A549 treated with CORT108297 at 1 μM for 4 hours (cell line): ENCODE data around the gene ANKFY1. TPM values are rescaled to one million over a fixed set of nuclear protein-coding genes. Genes with fewer than 3 reads are reported as not detected.

Experiments
- total RNA-seq: library from RNA; stranded (reverse); fragments of 200-300 nt; extraction: Qiagen RNA extraction; gene quantifications from 5 replicates; pipeline ENCODE4 v1.2.3, GENCODE V29; 2022

ANKFY1 gene, protein sequence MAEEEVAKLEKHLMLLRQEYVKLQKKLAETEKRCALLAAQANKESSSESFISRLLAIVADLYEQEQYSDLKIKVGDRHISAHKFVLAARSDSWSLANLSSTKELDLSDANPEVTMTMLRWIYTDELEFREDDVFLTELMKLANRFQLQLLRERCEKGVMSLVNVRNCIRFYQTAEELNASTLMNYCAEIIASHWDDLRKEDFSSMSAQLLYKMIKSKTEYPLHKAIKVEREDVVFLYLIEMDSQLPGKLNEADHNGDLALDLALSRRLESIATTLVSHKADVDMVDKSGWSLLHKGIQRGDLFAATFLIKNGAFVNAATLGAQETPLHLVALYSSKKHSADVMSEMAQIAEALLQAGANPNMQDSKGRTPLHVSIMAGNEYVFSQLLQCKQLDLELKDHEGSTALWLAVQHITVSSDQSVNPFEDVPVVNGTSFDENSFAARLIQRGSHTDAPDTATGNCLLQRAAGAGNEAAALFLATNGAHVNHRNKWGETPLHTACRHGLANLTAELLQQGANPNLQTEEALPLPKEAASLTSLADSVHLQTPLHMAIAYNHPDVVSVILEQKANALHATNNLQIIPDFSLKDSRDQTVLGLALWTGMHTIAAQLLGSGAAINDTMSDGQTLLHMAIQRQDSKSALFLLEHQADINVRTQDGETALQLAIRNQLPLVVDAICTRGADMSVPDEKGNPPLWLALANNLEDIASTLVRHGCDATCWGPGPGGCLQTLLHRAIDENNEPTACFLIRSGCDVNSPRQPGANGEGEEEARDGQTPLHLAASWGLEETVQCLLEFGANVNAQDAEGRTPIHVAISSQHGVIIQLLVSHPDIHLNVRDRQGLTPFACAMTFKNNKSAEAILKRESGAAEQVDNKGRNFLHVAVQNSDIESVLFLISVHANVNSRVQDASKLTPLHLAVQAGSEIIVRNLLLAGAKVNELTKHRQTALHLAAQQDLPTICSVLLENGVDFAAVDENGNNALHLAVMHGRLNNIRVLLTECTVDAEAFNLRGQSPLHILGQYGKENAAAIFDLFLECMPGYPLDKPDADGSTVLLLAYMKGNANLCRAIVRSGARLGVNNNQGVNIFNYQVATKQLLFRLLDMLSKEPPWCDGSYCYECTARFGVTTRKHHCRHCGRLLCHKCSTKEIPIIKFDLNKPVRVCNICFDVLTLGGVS
- 27.5 to 36.1 TPM (median 33.2 TPM) in 5 replicates for total RNA-seq

DNA sequence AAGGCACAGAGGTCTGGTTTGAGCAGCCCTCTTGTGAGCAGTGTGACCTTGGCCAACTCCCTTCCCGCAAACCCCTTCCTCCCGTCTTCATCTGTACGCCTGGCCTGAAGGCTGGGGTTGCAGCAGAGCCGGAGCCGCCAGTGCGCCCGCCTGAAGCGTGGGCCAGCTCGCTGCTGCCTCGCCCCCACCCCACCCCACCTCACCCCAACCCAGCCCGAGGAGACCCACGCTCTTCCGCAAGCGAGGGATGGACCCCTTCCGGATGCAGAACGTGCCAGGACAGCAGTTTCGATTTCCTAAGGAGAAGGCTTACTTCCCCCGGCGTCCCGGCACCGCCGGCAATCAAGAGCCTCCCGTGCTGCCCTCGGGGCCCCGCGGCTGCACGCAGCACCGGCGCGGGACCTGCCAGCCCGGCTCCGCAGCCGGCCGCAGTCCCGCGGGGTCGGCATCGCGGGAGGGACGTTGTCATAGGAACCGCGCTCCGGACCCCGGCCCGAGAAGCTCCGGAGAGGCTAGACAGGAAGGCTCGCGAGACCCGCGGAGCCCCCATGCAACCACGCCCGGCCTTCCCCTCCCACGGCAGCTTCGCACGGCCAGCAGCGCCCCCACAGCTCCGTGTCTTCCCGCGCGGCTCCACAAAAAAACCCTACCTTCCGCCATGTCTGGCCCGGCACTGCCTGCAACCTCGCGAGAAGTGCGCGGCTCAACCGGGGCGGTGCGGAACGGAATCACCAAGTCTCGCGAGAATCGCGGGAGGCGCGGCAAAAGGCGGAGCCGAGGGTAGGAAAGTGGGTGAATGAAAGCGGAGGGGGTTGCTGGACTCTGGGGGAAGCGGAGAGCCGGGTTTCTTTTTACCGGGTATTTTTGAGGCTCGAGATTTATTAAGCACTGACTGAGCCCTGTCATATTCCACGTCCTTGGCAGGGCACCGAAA lies at the start of gene ANKFY1:
Gene ANKFY1, minus strand, starts transcription at position 698 of the 934 bp plus-strand sequence. Its CDS starts 38 bp downstream, at position 660.

Other genes with a start within 250 kb of the ANKFY1 start
- 11.4 to 16.8 TPM (median 14.5 TPM) in 5 replicates for gene ZZEF1, start 120.9 kb downstream of the ANKFY1 start, total RNA-seq
- gene CYB5D2, start 120.8 kb downstream of the ANKFY1 start, total RNA-seq: 16.1 to 20.0 TPM (median 17.0 TPM) in 5 replicates
- 81.5 to 94.8 TPM (median 87.8 TPM) in 5 replicates for gene UBE2G1, start 102.7 kb upstream of the ANKFY1 start, total RNA-seq
- gene SPNS3, start 170.0 kb upstream of the ANKFY1 start, total RNA-seq: 0.06 to 0.23 TPM (median 0.07 TPM) in 3 of 5 replicates, not detected in the others
- 7.3 to 14.4 TPM (median 12.0 TPM) in 5 replicates for gene SPNS2, start 234.9 kb upstream of the ANKFY1 start, total RNA-seq